WTC11 (cell line): ENCODE results near the gene KIAA0232. TPM values are rescaled to one million over a fixed set of nuclear protein-coding genes. Genes with fewer than 3 reads are reported as not detected.

Experiments
- ATAC-seq: fragments of 200-7000 bp; cut with Tn5 transposase; 2 replicates; pipeline ENCODE4 v1.10.0; 2021; ENCODE audit warnings: mild to moderate bottlenecking, moderate library complexity
- CTCF ChIA-PET: fragments of 300-600 bp; sonication (Branson Sonifier 250); formaldehyde crosslinking; loops from one replicate; lab custom pipeline; 2021; ENCODE audit warnings: antibody characterized with exemption; lab: Charles Lee
- POLR2A ChIA-PET: fragments of 350-600 bp; sonication (Branson Sonifier 250); formaldehyde crosslinking; loops from one replicate; lab custom pipeline; 2021; ENCODE audit warnings: antibody characterized with exemption; lab: Charles Lee
- DNase-seq: peaks from one replicate; pipeline ENCODE4 v3.0.0; 2021; ENCODE audit warnings: low spot score
- H3K27ac Mint-ChIP-seq: 2 replicates; pipeline ENCODE4 v1.8.0; 2021; ENCODE audit warnings: mixed read lengths
- H3K27me3 Mint-ChIP-seq: 2 replicates; pipeline ENCODE4 v1.8.0; 2021; ENCODE audit warnings: low read depth, mild to moderate bottlenecking, moderate library complexity, mixed read lengths
- H3K36me3 Mint-ChIP-seq: 2 replicates; pipeline ENCODE4 v1.8.0; 2021; ENCODE audit warnings: mixed read lengths
- H3K4me1 Mint-ChIP-seq: 2 replicates; pipeline ENCODE4 v1.8.0; 2022; ENCODE audit warnings: mixed read lengths
- H3K4me3 Mint-ChIP-seq: 2 replicates; pipeline ENCODE4 v1.8.0; 2021; ENCODE audit warnings: mild to moderate bottlenecking, moderate library complexity, mixed read lengths
- H3K9me3 Mint-ChIP-seq: 2 replicates; pipeline ENCODE4 v1.8.0; 2021; ENCODE audit warnings: mixed read lengths
- AR ChIP-seq: fragments of 250-450 bp; sonication (Bioruptor Pico); IDR thresholded peaks from 2 replicates; pipeline ENCODE4 v1.9.0; 2021; ENCODE audit warnings: mild to moderate bottlenecking
- CTCF ChIP-seq: fragments of 200-600 bp; IDR thresholded peaks from 2 replicates; pipeline ENCODE4 v1.8.0; 2022; ENCODE audit warnings: antibody characterized with exemption
- E2F1 ChIP-seq: sonication (generic); formaldehyde crosslinking; IDR thresholded peaks from 2 replicates; pipeline ENCODE4 v1.8.0; 2022; ENCODE audit warnings: mild to moderate bottlenecking, missing genetic modification reagents
- ELF4 ChIP-seq: sonication (generic); formaldehyde crosslinking; IDR thresholded peaks from 2 replicates; pipeline ENCODE4 v1.8.1; 2022; ENCODE audit warnings: low read depth, mild to moderate bottlenecking, moderate library complexity, missing genetic modification reagents
- EMX1 ChIP-seq: fragments of 250-450 bp; sonication (Bioruptor Pico); IDR thresholded peaks from 2 replicates; pipeline ENCODE4 v1.8.0; 2021; ENCODE audit warnings: mild to moderate bottlenecking
- ESRRA ChIP-seq: sonication (generic); formaldehyde crosslinking; IDR thresholded peaks from 2 replicates; pipeline ENCODE4 v1.8.1; 2022; ENCODE audit warnings: mild to moderate bottlenecking, missing genetic modification reagents, borderline replicate concordance
- ETV6 ChIP-seq: sonication (generic); formaldehyde crosslinking; IDR thresholded peaks from 2 replicates; pipeline ENCODE4 v1.8.1; 2022; ENCODE audit warnings: mild to moderate bottlenecking, missing genetic modification reagents
- FOXK1 ChIP-seq: sonication (generic); formaldehyde crosslinking; IDR thresholded peaks from 2 replicates; pipeline ENCODE4 v1.8.0; 2022; ENCODE audit warnings: mild to moderate bottlenecking, moderate library complexity, missing genetic modification reagents
- JAZF1 ChIP-seq: fragments of 250-450 bp; sonication (Bioruptor Pico); IDR thresholded peaks from 2 replicates; pipeline ENCODE4 v1.9.0; 2021; ENCODE audit warnings: moderate library complexity, mild to moderate bottlenecking, inconsistent platforms
- NFE2L1 ChIP-seq: sonication (generic); formaldehyde crosslinking; IDR thresholded peaks from 2 replicates; pipeline ENCODE4 v1.8.1; 2023; ENCODE audit warnings: missing genetic modification reagents
- NR3C1 ChIP-seq: sonication (generic); formaldehyde crosslinking; conservative IDR thresholded peaks from 2 replicates; pipeline ENCODE4 v1.8.1; 2023; ENCODE audit warnings: low read depth, mild to moderate bottlenecking, missing genetic modification reagents
- PRRX2 ChIP-seq: fragments of 250-450 bp; sonication (Bioruptor Pico); IDR thresholded peaks from 2 replicates; pipeline ENCODE4 v1.8.0; 2021; ENCODE audit warnings: mild to moderate bottlenecking
- SOX15 ChIP-seq: fragments of 250-450 bp; sonication (Bioruptor Pico); IDR thresholded peaks from 2 replicates; pipeline ENCODE4 v1.9.0; 2021; ENCODE audit warnings: mild to moderate bottlenecking
- SP1 ChIP-seq: sonication (generic); formaldehyde crosslinking; conservative IDR thresholded peaks from 2 replicates; pipeline ENCODE4 v1.8.1; 2022; ENCODE audit warnings: missing genetic modification reagents
- TCF7 ChIP-seq: sonication (generic); formaldehyde crosslinking; IDR thresholded peaks from 2 replicates; pipeline ENCODE4 v1.8.0; 2022; ENCODE audit warnings: mild to moderate bottlenecking, low read depth, missing genetic modification reagents, moderate library complexity
- ZNF232 ChIP-seq: sonication (generic); formaldehyde crosslinking; IDR thresholded peaks from 2 replicates; pipeline ENCODE4 v1.8.0; 2022; ENCODE audit warnings: mild to moderate bottlenecking, missing genetic modification reagents
- ZNF396 ChIP-seq: fragments of 250-450 bp; sonication (Bioruptor Pico); IDR thresholded peaks from 2 replicates; pipeline ENCODE4 v1.8.0; 2021; ENCODE audit warnings: mild to moderate bottlenecking, moderate library complexity, borderline replicate concordance
- total RNA-seq: library from RNA; stranded (reverse); gene quantifications from 3 replicates; pipeline ENCODE4 v1.2.3, GENCODE V29; 2021
- TF ChIP-seq, protein P1 (sequence below): sonication (generic); formaldehyde crosslinking; IDR thresholded peaks from 2 replicates; pipeline ENCODE4 v1.8.0; 2023; ENCODE audit warnings: mild to moderate bottlenecking, missing genetic modification reagents
- TF ChIP-seq, protein P2 (sequence below): sonication (generic); formaldehyde crosslinking; IDR thresholded peaks from 2 replicates; pipeline ENCODE4 v1.8.1; 2022; ENCODE audit warnings: low read depth, mild to moderate bottlenecking, moderate library complexity, missing genetic modification reagents, borderline replicate concordance
- TF ChIP-seq, protein P3 (sequence below): sonication (generic); formaldehyde crosslinking; IDR thresholded peaks from 2 replicates; pipeline ENCODE4 v1.8.0; 2022; ENCODE audit warnings: mild to moderate bottlenecking, missing genetic modification reagents
- TF ChIP-seq, protein P4 (sequence below): sonication (generic); formaldehyde crosslinking; IDR thresholded peaks from 2 replicates; pipeline ENCODE4 v1.8.1; 2023; ENCODE audit warnings: mild to moderate bottlenecking, moderate library complexity, missing genetic modification reagents
- TF ChIP-seq, protein P5 (sequence below): sonication (generic); formaldehyde crosslinking; IDR thresholded peaks from 2 replicates; pipeline ENCODE4 v1.8.1; 2023; ENCODE audit warnings: mild to moderate bottlenecking, missing genetic modification reagents, moderate library complexity
- TF ChIP-seq, protein P6 (sequence below): sonication (generic); formaldehyde crosslinking; conservative IDR thresholded peaks from 2 replicates; pipeline ENCODE4 v1.8.1; 2022; ENCODE audit warnings: mild to moderate bottlenecking, missing genetic modification reagents

KIAA0232 gene
- total RNA-seq, 1 experiment from 2014 or later: 23.2 TPM

DNA sequence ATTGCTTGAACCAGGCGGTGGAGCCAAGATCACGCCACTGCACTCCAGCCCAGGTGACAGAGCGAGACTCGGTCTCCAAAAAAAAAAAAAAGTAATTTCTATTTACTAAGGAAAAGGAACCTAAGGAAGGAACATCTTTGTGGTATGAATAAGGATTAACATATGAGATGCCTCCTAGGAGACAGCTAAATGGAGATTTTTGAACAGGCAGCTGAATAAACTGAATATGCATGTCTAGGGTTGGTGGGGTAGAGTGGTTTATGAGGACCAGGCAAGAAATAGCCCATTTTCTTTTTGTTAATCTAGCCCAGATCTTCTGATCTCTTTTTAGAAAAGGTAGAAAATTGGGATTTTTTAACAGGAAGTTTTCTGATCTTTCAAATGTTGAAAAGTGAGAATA, 67.2 kb downstream of the KIAA0232 start:
- Mint-ChIP-seq H3K9me3 (peaks cover 17% of the 10 kb centered on the region), H3K27ac (peak overlapping the region; percentile 1; the same call in 1 of the 2 replicates), H3K4me1 (peaks cover 61% of the 10 kb centered on the region), H3K36me3 (peaks cover 36% of the 10 kb centered on the region), H3K27me3 (no peaks in the 10 kb centered on the region), H3K4me3 (no peak overlapping the region)
- TF ChIP-seq NFE2L1 (CRISPR knock-in tag): no peak
- TF ChIP-seq, protein P1, sequence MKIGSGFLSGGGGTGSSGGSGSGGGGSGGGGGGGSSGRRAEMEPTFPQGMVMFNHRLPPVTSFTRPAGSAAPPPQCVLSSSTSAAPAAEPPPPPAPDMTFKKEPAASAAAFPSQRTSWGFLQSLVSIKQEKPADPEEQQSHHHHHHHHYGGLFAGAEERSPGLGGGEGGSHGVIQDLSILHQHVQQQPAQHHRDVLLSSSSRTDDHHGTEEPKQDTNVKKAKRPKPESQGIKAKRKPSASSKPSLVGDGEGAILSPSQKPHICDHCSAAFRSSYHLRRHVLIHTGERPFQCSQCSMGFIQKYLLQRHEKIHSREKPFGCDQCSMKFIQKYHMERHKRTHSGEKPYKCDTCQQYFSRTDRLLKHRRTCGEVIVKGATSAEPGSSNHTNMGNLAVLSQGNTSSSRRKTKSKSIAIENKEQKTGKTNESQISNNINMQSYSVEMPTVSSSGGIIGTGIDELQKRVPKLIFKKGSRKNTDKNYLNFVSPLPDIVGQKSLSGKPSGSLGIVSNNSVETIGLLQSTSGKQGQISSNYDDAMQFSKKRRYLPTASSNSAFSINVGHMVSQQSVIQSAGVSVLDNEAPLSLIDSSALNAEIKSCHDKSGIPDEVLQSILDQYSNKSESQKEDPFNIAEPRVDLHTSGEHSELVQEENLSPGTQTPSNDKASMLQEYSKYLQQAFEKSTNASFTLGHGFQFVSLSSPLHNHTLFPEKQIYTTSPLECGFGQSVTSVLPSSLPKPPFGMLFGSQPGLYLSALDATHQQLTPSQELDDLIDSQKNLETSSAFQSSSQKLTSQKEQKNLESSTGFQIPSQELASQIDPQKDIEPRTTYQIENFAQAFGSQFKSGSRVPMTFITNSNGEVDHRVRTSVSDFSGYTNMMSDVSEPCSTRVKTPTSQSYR (CRISPR knock-in tag): no peak
- no peak for TF ChIP-seq PRRX2 (CRISPR knock-in tag)
- no peak for TF ChIP-seq NR3C1 (CRISPR knock-in tag)
- no peak for TF ChIP-seq JAZF1
- no peak for TF ChIP-seq ZNF232 (CRISPR knock-in tag)
- TF ChIP-seq, protein P2, sequence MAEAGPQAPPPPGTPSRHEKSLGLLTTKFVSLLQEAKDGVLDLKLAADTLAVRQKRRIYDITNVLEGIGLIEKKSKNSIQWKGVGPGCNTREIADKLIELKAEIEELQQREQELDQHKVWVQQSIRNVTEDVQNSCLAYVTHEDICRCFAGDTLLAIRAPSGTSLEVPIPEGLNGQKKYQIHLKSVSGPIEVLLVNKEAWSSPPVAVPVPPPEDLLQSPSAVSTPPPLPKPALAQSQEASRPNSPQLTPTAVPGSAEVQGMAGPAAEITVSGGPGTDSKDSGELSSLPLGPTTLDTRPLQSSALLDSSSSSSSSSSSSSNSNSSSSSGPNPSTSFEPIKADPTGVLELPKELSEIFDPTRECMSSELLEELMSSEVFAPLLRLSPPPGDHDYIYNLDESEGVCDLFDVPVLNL: no peak
- TF ChIP-seq, protein P3, sequence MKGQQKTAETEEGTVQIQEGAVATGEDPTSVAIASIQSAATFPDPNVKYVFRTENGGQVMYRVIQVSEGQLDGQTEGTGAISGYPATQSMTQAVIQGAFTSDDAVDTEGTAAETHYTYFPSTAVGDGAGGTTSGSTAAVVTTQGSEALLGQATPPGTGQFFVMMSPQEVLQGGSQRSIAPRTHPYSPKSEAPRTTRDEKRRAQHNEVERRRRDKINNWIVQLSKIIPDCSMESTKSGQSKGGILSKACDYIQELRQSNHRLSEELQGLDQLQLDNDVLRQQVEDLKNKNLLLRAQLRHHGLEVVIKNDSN (CRISPR knock-in tag): no peak
- no peak for TF ChIP-seq EMX1 (CRISPR knock-in tag)
- TF ChIP-seq, protein P4, sequence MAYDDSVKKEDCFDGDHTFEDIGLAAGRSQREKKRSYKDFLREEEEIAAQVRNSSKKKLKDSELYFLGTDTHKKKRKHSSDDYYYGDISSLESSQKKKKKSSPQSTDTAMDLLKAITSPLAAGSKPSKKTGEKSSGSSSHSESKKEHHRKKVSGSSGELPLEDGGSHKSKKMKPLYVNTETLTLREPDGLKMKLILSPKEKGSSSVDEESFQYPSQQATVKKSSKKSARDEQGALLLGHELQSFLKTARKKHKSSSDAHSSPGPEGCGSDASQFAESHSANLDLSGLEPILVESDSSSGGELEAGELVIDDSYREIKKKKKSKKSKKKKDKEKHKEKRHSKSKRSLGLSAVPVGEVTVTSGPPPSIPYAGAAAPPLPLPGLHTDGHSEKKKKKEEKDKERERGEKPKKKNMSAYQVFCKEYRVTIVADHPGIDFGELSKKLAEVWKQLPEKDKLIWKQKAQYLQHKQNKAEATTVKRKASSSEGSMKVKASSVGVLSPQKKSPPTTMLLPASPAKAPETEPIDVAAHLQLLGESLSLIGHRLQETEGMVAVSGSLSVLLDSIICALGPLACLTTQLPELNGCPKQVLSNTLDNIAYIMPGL: no peak
- no peak for TF ChIP-seq CTCF
- no peak for TF ChIP-seq ELF4 (CRISPR knock-in tag)
- POLR2A ChIA-PET: no interaction called here
- ATAC-seq (no peak), DNase-seq (no peak)
- CTCF ChIA-PET: interaction anchor here (1.4 kb wide), 2 partner anchors 24 to 37 kb away, joined by 3 read pairs; no protein-coding TSS in a partner anchor

- no peak for DNase-seq
- Mint-ChIP-seq H3K27ac (no peak overlapping the region), H3K27me3 (no peaks in the 10 kb centered on the region), H3K9me3 (peaks cover 17% of the 10 kb centered on the region), H3K4me1 (peaks cover 44% of the 10 kb centered on the region), H3K4me3 (no peak overlapping the region), H3K36me3 (peaks cover 33% of the 10 kb centered on the region)
- POLR2A ChIA-PET: no interaction called here
- CTCF ChIA-PET: interaction anchor here (2.0 kb wide), 1 partner anchor 22 kb away, joined by 6 read pairs; no protein-coding TSS in a partner anchor
- ATAC-seq: no peak
- no peak for TF ChIP-seq AR (CRISPR knock-in tag)
- no peak for TF ChIP-seq TCF7 (CRISPR knock-in tag)
- no peak for TF ChIP-seq ELF4 (CRISPR knock-in tag)
- TF ChIP-seq, protein P5, sequence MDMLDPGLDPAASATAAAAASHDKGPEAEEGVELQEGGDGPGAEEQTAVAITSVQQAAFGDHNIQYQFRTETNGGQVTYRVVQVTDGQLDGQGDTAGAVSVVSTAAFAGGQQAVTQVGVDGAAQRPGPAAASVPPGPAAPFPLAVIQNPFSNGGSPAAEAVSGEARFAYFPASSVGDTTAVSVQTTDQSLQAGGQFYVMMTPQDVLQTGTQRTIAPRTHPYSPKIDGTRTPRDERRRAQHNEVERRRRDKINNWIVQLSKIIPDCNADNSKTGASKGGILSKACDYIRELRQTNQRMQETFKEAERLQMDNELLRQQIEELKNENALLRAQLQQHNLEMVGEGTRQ (CRISPR knock-in tag): no peak
- TF ChIP-seq ZNF396 (CRISPR knock-in tag): no peak
- TF ChIP-seq ETV6 (CRISPR knock-in tag): no peak
- no peak for TF ChIP-seq E2F1 (CRISPR knock-in tag)
- no peak for TF ChIP-seq ESRRA
- no peak for TF ChIP-seq SP1 (CRISPR knock-in tag)
- TF ChIP-seq SOX15 (CRISPR knock-in tag): no peak
- no peak for TF ChIP-seq FOXK1 (CRISPR knock-in tag)
- TF ChIP-seq, protein P6, sequence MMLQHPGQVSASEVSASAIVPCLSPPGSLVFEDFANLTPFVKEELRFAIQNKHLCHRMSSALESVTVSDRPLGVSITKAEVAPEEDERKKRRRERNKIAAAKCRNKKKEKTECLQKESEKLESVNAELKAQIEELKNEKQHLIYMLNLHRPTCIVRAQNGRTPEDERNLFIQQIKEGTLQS (CRISPR knock-in tag): no peak
These were observed 68.9 kb downstream of the KIAA0232 start for GRCh38 chr4:6851431-6851830.
